ENCODE results near the gene SORBS2. TPM values are rescaled to one million over a fixed set of nuclear protein-coding genes. Genes with fewer than 3 reads are reported as not detected.

Gene SORBS2
- total and polyA plus RNA-seq, 2 of the 4 experiments (the other 2 are of a cell fraction), result 0.18 TPM; not detected in 1

DNA sequence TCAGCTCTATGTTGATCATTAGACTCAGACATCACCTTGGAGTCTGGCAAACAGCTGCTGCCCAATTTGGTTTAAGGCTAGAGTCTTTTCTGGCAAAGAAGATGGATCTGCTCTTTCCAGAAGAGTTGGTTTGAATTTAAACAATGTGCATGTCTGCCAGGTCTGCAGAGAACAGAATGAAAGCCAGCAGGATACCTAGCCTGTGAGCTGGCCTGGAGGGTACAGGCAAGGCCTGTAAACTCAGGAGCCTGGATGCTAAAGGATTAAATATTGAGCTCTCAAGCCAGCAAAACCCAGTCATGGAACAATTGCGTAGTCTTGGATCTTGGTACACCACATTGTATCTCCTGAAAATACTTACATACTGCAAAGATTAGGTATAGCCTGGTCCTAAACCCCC, 261.1 kb downstream of the SORBS2 start:
- Histone ChIP-seq H3K14ac (replicated peaks; ENCODE audit: low read depth, low read length) (no peak overlapping the region), H3K23ac (ENCODE audit: low read depth, low read length) (no peak overlapping the region), H2BK120ac (ENCODE audit: low read depth, low read length) (no peak overlapping the region), H3K56ac (ENCODE audit: extremely low read depth, insufficient read depth, low read length) (no peak overlapping the region), H3K79me1 (ENCODE audit: low read depth in 1 of 2, low read length in 2 of 2) (no peaks in the 10 kb centered on the region), H3K27ac (ENCODE audit: insufficient read depth, low read length) (no peak overlapping the region), H2BK20ac (ENCODE audit: low read depth, low read length) (no peak overlapping the region), H3K18ac (ENCODE audit: low read depth, low read length) (no peak overlapping the region), H2BK15ac (ENCODE audit: low read depth, low read length) (no peak overlapping the region), H3K4me2 (ENCODE audit: low read depth, low read length) (no peak overlapping the region), H4K20me1 (ENCODE audit: insufficient read depth, low read length) (no peaks in the 10 kb centered on the region), H2AK5ac (ENCODE audit: low read depth, low read length) (no peak overlapping the region), H3K4me3 (ENCODE audit: insufficient read depth, low read depth, low read length) (no peak overlapping the region), H2AK9ac (replicated peaks; ENCODE audit: low read depth, low read length, poor library complexity) (no peak overlapping the region), H4K91ac (ENCODE audit: insufficient read depth, low read depth, low read length) (no peak overlapping the region), H4K8ac (ENCODE audit: low read depth in 2 of 2, low read length in 2 of 2) (no peak overlapping the region), H3K9ac (ENCODE audit: low read depth, low read length) (no peak overlapping the region), H3K9me3 (ENCODE audit: control insufficient read depth, insufficient read depth, low read length) (no peaks in the 10 kb centered on the region), H3K9me1 (ENCODE audit: insufficient read depth, low read length) (no peaks in the 10 kb centered on the region), H3K4ac (ENCODE audit: low read depth, low read length) (no peak overlapping the region), H3K36me3 (ENCODE audit: control insufficient read depth, insufficient read depth, low read length) (no peaks in the 10 kb centered on the region), H2AFZ (replicated peaks; ENCODE audit: low read length, poor library complexity) (no peak overlapping the region), H3K4me1 (ENCODE audit: control insufficient read depth, insufficient read depth, low read length) (no peaks in the 10 kb centered on the region), H3K27me3 (ENCODE audit: control insufficient read depth, insufficient read depth, low read length) (peaks cover 9% of the 10 kb centered on the region), H4K5ac (ENCODE audit: low read depth, low read length) (no peak overlapping the region), H2BK5ac (ENCODE audit: low read depth, low read length, poor library complexity, severe bottlenecking) (no peak overlapping the region)
- POLR2A ChIA-PET (ENCODE audit: unreplicated experiment), result no interaction called here
- TF ChIP-seq MXI1 (IDR thresholded peaks at IDR 0.05; ENCODE audit: borderline replicate concordance, low read depth, low read length) (no peak), ELK1 (IDR thresholded peaks at IDR 0.05; ENCODE audit: borderline replicate concordance, low read depth, low read length) (no peak), MAZ (IDR thresholded peaks at IDR 0.05; ENCODE audit: borderline replicate concordance, low read depth, low read length) (no peak), RCOR1 (IDR thresholded peaks at IDR 0.05; ENCODE audit: insufficient replicate concordance, low read length) (no peak), CEBPB (IDR thresholded peaks at IDR 0.05; ENCODE audit: low read depth, low read length) (no peak), NFE2L2 (IDR thresholded peaks at IDR 0.05; ENCODE audit: low read depth, low read length) (no peak), MAFK (IDR thresholded peaks at IDR 0.05; ENCODE audit: low read depth, low read length) (no peak)
- ATAC-seq (ENCODE audit: low read depth) (no peak), DNase-seq (no peak)
- in situ Hi-C loops (cut with MboI; ENCODE audit: low sequenced_read_pairs), result no loop called here
- no CpG with 5 or more reads among the region's 1 CpG for WGBS, 2 experiments (ENCODE audit: extremely low coverage in 2 of 2, insufficient read length in 1 of 2)
- CTCF ChIA-PET, result no interaction called here
- dilution Hi-C loops (cut with HindIII; ENCODE audit: low sequenced_read_pairs, unreplicated experiment), result no loop called here
- no TSS peak for BruUV-seq (replicated peaks)
- intact Hi-C loops (cut with micrococcal nuclease), result no loop called here

All from IMR-90 (cell line).